H1 (cell line): ENCODE results near the gene C1orf116. TPM values are rescaled to one million over a fixed set of nuclear protein-coding genes. Genes with fewer than 3 reads are reported as not detected.

Experiments used
- EGR1 ChIP-seq: IDR thresholded peaks from 2 replicates; pipeline ENCODE4 v1.6.1; 2011; ENCODE audit warnings: low read depth, low read length, borderline replicate concordance
- KDM1A ChIP-seq: fragments of 200-600, 300-600 bp; sonication (generic); IDR thresholded peaks from 2 replicates; pipeline ENCODE4 v1.7.1; 2016; ENCODE audit warnings: mild to moderate bottlenecking, low read length, borderline replicate concordance
- POLR2A ChIP-seq, 2 experiments: IDR thresholded peaks; 1 replicate in 1 of 2; 2 replicates in 1 of 2; pipeline ENCODE4 v1.6.1; 2011; ENCODE audit warnings: low read depth in 2 of 2, low read length in 2 of 2, mild to moderate bottlenecking in 2 of 2; ENCODE audit errors: control extremely low read depth in 1 of 2
- polyA plus RNA-seq, 7 experiments: library from polyadenylated mRNA; depleted of rRNA in 3 of 7; stranded (reverse) in 5 of 7; unstranded in 2 of 7; fragments of >200 nt in 5 of 7; fragments of 200-250 nt in 2 of 7; gene quantifications; 1 replicate in 5 of 7; 2 replicates in 1 of 7; 4 replicates in 1 of 7; pipeline versions ENCODE4 v1.2.1 to v1.2.3, GENCODE V29; 2011 to 2013; ENCODE audit warnings: missing spikeins in 2 of 7, mixed read lengths in 2 of 7
- total RNA-seq: library from RNA; stranded (reverse); fragmentation: NEBNext Ultra II Directional; extraction: Animal tissue kit (Norgen Biotek cat#: 25700); gene quantifications from 2 replicates; pipeline ENCODE4 v1.2.1, GENCODE V29; 2021

Gene C1orf116
- total and polyA plus RNA-seq, 2 of the 8 experiments (the other 6 are each of a cell fraction or from before 2014, with no cell fraction given): 2.2 to 3.9 TPM

GRCh38 chr1:207048041-207048440, 15.5 kb upstream of the C1orf116 start (continued):
- TF ChIP-seq EGR1 (no peak), KDM1A (no peak), POLR2A (IDR thresholded peaks at IDR 0.05; ENCODE audit: control extremely low read depth in 1 of 2, low read depth in 2 of 2, low read length in 2 of 2) (no peak)
